GM12873 (cell line): ENCODE data around the gene LRP1B.

Experiments used
- TF ChIP-seq, protein P1 (sequence below): IDR thresholded peaks from 2 replicates; pipeline ENCODE4 v1.5.1; 2012; ENCODE audit warnings: low read depth, mild to moderate bottlenecking, moderate library complexity, low read length, control low read depth; ENCODE audit not compliant: insufficient read depth; ENCODE audit errors: missing control alignments

LRP1B gene

DNA sequence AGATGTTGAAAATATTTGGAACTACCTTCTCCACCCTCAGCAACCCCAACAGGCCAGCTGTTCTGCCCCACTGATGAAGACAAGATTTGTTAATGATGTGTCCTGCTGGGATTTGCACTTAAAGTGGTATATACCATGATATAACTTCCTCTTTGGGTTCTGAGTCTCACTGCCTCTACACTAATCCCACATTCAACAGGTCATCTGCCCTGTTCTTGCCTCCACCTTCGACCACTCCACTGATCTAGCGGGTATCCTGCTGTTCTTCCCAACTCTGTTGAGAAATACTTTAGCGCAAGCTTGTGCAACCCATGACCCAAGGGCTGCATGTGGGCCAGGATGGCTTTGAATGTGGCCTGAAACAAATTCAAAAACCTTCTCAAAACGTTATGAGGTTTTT, 72.7 kb downstream of the LRP1B start:
- TF ChIP-seq, protein P1, sequence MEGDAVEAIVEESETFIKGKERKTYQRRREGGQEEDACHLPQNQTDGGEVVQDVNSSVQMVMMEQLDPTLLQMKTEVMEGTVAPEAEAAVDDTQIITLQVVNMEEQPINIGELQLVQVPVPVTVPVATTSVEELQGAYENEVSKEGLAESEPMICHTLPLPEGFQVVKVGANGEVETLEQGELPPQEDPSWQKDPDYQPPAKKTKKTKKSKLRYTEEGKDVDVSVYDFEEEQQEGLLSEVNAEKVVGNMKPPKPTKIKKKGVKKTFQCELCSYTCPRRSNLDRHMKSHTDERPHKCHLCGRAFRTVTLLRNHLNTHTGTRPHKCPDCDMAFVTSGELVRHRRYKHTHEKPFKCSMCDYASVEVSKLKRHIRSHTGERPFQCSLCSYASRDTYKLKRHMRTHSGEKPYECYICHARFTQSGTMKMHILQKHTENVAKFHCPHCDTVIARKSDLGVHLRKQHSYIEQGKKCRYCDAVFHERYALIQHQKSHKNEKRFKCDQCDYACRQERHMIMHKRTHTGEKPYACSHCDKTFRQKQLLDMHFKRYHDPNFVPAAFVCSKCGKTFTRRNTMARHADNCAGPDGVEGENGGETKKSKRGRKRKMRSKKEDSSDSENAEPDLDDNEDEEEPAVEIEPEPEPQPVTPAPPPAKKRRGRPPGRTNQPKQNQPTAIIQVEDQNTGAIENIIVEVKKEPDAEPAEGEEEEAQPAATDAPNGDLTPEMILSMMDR = no peak

DNA sequence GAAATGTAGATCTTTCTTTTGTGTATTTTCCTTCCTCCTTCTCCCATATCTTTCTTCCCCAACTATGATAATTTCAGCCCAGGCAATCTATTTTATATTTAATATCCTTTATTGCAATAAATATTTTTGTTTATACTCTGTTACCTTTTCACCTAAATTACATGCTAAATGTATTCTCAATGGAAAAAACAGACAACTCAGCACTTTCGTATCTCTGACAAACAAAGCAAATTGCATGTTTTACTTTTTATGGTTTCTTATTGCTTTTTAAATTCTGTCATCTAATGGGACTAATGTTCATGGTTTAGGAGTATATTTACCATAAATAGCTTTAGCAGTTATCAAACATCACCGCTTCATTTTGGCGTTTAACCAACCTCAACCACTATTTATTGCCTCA, 74.0 kb downstream of the LRP1B start:
- TF ChIP-seq, protein P1 = no peak

DNA sequence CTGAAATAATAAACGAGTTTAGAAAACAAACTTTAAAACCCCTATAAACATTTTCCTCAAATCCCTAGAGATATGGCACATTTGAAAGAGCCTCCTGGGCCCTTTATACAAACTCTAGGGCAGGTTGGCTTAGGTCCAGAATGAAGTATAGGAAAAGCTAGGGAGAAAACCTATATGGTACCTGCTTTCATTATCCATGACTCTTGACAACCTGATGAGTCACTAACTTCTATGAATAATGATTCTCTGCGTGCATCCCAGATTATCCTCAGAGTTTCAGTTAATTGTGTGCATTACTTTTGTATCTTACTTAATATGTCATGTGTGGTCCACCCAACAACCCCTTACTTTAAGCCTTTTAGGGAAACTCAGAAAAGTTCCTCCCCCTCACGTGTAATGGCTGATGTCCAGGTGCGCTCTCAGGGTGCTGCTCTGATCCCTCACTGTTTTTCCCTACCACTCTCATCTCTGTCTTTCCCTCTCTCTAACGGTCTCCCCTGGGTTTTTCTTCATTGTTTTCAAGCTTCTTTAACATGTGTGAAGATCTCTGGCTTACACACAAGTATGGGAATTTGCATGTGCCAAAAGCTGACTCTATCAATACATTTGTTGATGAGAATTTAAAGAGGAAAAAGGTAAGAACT, 78.5 kb downstream of the LRP1B start:
- TF ChIP-seq, protein P1 = no peak

DNA sequence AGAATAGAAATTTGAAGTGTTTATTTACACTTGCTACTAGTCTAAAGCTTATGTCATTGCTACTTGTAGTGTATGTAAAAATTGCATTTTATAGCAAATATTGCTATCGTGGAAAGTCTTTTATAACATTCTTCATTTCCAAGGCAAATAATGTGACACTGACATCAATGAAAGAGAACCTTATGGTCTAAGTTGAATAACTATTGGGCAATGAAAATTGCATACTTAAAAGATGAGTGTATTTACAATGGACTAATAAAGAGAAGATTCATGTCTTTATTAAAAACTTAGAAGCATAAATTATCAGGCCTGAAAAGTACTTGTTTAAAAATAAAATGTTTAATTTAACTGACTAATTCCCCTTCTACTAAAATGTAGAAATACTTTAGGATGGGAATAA, 82.2 kb downstream of the LRP1B start:
- TF ChIP-seq, protein P1 = no peak

DNA sequence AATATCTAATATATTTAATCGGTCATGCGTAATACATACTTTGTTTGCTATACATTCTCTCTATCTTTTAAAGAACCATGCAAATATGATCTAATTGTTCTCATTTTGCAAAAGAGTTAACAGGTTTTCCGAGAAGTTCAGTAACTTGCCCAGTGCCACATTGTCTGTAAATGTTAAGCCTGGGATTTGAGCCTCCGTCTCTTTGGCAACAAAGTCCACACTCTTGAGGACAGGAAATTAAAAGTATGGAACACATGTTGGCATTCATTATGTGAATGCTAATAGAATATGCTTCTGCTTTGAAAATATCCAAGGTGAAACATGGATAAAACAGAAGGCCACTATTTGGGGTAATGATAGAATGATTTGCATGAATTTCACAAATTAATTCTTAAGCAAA, 85.2 kb downstream of the LRP1B start:
- TF ChIP-seq, protein P1 = no peak

DNA sequence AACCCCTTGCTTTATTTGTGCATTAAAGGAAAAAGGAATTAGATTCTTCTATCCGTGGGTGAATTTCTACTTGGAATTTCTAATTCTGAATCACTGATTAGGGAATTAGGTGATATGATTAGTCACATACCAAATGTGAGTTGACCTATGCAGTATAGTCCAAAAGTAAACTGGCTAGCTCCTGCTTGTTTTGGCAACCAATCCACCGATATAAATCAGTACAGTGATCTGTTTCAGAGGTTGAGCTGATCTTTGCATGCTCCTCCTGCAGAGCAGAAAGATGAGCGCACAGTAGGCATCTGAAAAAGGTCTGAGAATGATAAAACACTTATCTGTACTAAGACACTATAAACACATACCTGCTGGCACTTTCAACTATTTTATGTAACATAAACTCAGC, 86.6 kb downstream of the LRP1B start:
- TF ChIP-seq, protein P1 = no peak

DNA sequence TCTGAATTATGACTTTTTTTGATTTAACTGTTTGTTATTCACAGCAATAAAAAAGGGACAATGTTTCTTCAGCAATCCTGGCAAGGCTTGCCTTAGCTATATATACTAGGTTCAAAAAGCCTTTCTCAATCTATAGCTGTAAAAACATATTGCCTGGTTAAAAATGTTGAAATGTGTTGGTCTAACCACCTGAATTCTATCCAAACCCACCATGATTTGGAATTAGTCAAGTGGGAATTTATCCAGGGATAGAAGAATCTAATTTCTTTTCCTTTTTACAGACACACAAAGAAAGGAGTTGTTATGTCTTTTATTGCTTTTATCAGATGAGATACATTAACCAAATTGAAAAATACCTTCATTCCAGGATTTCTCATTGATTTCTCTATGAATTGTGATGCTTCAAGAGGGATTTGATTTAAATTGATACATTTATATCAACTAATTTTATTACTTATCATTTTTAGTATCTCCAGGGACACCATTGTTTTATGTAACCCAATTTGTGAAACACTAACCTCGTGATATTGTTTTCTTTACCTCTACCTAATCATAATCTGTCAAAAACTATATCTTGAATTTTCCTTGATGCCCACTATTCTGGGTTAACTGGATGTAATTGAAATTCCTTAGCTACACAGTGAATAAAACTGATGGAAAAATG, 88.1 kb downstream of the LRP1B start:
- TF ChIP-seq, protein P1 = no peak
